ENCODE measurements around the gene PADI1. TPM values are rescaled to one million over a fixed set of nuclear protein-coding genes. Genes with fewer than 3 reads are reported as not detected.

PADI1 gene
- total RNA-seq, 1 donor from 2014 or later = not detected

GRCh38 chr1:17293681-17294425 is 88.9 kb downstream of the PADI1 start:
- Histone ChIP-seq H3K9me3 (replicated peaks) (no peaks in the 10 kb centered on the region), H3K27ac (replicated peaks) (no peak overlapping the region), H3K4me1 (no peaks in the 10 kb centered on the region), H3K36me3 (no peaks in the 10 kb centered on the region), H3K4me3 (no peak overlapping the region), H3K27me3 (ENCODE audit: low read depth) (peaks cover 71% of the 10 kb centered on the region)
- intact Hi-C loops (cut with micrococcal nuclease) = no loop called here
- no peak for DNase-seq
- TF ChIP-seq, protein P1, sequence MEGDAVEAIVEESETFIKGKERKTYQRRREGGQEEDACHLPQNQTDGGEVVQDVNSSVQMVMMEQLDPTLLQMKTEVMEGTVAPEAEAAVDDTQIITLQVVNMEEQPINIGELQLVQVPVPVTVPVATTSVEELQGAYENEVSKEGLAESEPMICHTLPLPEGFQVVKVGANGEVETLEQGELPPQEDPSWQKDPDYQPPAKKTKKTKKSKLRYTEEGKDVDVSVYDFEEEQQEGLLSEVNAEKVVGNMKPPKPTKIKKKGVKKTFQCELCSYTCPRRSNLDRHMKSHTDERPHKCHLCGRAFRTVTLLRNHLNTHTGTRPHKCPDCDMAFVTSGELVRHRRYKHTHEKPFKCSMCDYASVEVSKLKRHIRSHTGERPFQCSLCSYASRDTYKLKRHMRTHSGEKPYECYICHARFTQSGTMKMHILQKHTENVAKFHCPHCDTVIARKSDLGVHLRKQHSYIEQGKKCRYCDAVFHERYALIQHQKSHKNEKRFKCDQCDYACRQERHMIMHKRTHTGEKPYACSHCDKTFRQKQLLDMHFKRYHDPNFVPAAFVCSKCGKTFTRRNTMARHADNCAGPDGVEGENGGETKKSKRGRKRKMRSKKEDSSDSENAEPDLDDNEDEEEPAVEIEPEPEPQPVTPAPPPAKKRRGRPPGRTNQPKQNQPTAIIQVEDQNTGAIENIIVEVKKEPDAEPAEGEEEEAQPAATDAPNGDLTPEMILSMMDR (IDR thresholded peaks at IDR 0.05; ENCODE audit: borderline replicate concordance) = no peak

GRCh38 chr1:17295292-17295691 is 90.4 kb downstream of the PADI1 start:
- no peak overlapping the region for H3K27ac ChIP-seq (replicated peaks)
- peaks cover 8% of the 10 kb centered on the region for H3K9me3 ChIP-seq (replicated peaks)
- H3K4me1 ChIP-seq = no peaks in the 10 kb centered on the region
- intact Hi-C loops (cut with micrococcal nuclease) = no loop called here
- no peaks in the 10 kb centered on the region for H3K36me3 ChIP-seq
- H3K4me3 ChIP-seq = no peak overlapping the region
- TF ChIP-seq, protein P1 (IDR thresholded peaks at IDR 0.05; ENCODE audit: borderline replicate concordance) = no peak
- no peak for DNase-seq
- H3K27me3 ChIP-seq (ENCODE audit: low read depth) = peaks cover 57% of the 10 kb centered on the region

Small RNA genes lying within 50 kb of the gene (microRNA-seq; reads per million reads assigned to microRNA genes)
- gene MIR3972 = not detected

Other genes with a start within 250 kb of the PADI1 start
- 3.0 TPM for gene MFAP2, start 224.5 kb upstream of the PADI1 start, total RNA-seq
- gene ATP13A2, start 193.2 kb upstream of the PADI1 start, total RNA-seq = 11.2 TPM
- gene SDHB, start 151.1 kb upstream of the PADI1 start, total RNA-seq = 393 TPM
- gene PADI2, start 85.7 kb upstream of the PADI1 start, total RNA-seq = 0.49 TPM
- not detected for gene PADI3, start 44.0 kb downstream of the PADI1 start, total RNA-seq
- 0.22 TPM for gene PADI4, start 103.1 kb downstream of the PADI1 start, total RNA-seq
- gene PADI6, start 167.1 kb downstream of the PADI1 start, total RNA-seq = not detected
- 10.9 TPM for gene RCC2, start 234.5 kb downstream of the PADI1 start, total RNA-seq